ENCODE measurements around the gene MRPL44.
"Not testable (repeated sequence)": the region's sequence is repeated elsewhere in the genome, so short reads cannot be mapped to it uniquely, and the experiment has no call there.

Gene MRPL44

DNA sequence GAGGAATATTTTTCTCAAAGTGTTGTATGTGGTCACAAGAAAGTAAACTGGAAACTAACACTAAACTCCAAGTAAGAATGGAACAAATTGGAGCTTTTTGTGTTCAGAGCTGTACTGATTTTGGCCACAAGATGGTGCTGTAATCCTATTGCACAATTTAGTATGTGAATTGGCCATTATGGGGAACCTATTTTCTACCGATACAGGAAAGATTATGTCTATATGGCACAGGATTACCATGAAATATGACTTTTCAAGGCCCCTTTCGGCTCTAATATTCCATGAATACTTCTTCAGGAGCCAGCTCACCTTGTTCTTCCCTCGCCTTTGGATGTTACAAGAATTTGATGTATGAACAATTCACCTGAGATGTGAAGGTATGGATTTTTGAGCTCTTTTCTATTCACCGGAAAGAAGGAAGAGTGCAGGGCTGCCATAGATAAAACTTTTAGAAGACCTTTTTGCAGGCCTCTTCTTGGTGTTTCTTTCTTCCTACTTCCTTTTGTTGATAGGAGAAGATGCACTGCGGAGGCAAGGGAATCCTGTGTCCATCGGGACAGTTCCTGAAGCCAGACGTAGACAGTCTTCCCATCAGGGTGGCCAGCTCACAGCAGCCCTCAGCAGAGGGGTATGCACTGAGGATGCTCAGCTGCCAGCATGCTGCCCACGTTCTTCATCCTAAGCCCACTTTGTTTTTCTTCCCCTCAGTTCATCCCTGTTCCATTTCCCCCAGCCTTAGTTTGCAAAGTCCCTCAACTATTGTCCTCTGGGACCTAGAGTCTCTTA lies 13.3 kb downstream of the MRPL44 start:
- no peak for DNase-seq (ENCODE audit: low read depth, low spot score)

DNA sequence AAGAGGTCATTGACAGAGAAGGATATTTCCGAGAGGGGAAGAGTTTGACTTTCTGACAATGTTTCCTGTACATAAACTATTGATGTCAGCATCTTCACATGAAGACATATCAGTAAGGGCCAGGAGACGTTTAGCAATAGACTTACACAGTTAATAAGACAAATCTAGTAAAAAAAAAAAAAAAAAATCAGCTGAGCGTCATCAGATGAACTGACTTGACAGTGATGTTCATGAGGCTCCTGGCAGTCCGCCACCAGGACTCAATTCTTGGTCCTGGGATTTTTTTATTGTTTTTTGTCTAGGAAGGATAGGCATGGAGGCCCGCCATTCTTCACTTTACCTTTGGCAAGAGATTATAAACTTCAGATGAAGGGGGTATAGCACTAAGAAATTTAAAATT lies 14.5 kb downstream of the MRPL44 start:
- no peak for DNase-seq (ENCODE audit: low read depth, low spot score)

DNA sequence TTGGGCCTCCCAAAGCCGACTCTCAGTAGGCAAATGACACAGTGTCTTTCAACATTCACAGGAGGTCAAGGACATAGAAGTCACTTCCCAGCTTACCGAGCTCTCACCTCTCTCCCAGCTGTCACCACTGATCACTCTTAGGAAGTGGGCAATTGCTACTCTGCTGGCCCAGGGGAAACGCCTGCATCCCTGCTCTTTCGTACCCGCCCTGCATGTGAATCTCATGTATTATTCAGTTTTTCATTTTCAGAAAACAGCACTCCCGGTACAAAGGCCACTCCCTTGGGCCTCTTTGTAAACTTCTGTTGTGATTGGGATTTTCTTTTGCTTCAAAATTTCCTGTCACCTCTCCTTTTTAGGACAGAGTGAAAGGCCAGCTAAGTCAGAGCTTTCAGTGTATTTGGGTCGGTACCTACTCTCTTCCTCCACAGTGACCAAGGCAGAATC lies 15.4 kb downstream of the MRPL44 start:
- no peak for DNase-seq (ENCODE audit: low read depth, low spot score)

GRCh38 chr2:223973606-223974005 lies 16.3 kb downstream of the MRPL44 start:
- DNase-seq (ENCODE audit: low read depth, low spot score): no peak

DNA sequence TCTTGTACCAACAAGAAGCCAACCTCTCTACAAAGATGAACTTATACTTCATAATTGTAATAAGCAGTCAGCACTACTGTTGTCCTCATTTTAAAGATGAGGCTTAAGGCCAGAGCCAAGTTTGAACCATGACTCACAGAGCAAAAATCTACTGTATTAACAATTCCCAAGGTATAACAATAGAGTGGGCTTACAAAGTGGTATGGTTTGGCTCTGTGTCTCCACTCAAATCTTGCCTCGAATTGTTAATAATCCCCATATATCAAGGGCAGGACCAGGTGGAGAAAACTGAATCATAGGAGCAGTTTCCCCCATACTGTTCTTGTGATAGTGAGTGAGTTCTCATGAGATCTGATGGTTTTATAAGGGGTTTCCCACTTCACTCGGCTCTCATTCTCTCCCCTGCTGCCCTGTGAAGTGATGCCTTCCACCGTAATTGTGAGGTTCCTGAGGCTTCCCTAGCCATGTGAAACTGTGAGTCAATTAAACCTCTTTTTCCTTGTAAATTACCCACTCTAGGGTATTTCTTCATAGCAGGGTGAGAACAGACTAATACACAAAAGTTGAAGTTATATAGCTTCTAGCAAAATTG lies 19.5 kb downstream of the MRPL44 start:
- no peak for DNase-seq (ENCODE audit: low read depth, low spot score)

DNA sequence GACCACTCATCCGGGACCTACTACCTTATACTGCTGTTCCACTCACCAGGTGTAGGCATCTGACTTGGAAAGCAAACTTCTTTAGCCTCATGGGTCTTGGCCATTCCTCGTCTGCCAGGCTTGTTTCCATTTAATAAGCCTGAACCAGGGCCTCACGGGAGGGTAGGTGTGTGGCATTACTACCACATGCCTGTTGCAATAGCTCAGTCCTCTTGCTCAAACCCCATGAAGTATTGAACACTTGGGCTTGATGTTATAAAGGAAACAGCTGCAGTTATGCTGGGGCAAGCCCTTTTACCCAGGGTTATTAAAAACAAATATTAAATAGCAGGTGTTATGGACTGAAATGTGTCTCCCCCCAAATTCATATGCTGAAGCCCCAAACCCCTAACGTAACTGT lies 21.2 kb downstream of the MRPL44 start:
- no peak for DNase-seq (ENCODE audit: low read depth, low spot score)

DNA sequence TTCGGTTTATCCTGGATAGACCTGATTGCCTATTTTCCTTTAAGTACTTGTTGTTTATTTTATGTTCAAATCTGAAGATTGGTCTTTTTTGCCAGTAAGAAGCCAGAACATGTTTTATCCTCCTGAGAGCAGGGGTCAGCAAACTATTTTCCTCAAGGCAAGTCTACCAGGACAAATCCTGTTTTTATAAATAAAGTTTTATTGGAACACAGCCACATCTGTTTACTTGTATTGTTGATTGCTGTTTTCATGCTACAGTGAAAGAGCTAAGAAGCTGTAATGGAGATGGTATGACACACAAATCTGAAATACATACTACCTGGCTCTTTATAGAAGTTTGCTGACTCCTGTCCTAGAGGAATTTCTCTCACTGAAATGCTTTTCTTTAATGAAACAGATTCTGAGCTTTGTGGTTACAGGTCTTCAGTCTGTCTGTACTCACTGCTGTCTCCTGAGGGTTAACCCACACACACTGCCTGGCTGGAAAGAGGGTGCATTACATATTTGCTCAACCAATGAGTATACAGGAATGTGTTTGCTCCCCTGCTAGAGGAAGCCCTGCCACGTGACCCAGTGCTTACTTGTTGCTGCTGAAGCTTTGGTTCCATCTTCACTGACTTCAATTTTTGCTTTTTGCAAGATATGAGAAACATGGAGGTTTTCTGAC lies 22.6 kb downstream of the MRPL44 start:
- DNase-seq (ENCODE audit: low read depth, low spot score): no peak

DNA sequence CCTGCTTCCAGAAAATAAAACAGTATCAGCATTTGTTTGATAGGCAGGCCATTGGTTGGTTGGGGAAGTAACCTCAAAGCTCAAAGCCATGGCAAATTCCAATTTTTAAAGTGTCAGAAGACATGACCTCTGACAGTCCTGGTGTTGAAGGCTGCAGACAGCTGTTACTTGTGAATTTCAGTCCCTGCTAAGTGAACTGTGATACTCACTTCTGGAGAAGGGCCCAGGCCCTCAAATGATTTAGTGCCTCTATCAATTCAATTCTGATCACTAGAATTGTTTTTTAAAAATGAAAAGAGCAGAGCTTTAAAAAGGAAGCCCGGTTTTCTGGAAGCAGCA lies 23.1 kb downstream of the MRPL44 start:
- no peak for DNase-seq (ENCODE audit: low read depth, low spot score)

- no peak for DNase-seq (ENCODE audit: low read depth, low spot score)
Observed at GRCh38 chr2:223980803-223981202, 23.5 kb downstream of the MRPL44 start.

DNA sequence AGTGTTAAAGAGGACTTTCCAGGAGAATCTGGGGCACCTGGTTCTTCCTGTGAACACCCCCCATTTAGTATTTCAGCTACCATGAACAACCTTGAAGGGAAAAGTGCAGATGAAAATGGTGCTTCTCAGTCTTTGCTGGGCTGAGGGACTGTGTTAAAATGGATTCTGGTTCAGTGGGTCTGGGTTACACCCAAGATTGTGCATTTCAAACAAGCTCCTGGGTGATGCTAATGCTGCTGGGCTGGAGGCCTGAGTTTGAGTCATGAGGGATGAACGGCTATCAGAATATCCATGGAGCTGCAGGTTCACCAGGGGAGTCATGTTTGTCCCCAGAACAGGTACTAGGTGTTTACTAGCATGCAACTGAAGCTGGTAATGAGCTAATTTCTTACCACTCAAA lies 24.0 kb downstream of the MRPL44 start:
- DNase-seq (ENCODE audit: low read depth, low spot score): no peak

GRCh38 chr2:223989206-223989855 lies 32.1 kb downstream of the MRPL44 start:
- no peak for DNase-seq (ENCODE audit: low read depth, low spot score)

GRCh38 chr2:223989856-223990232 lies 32.6 kb downstream of the MRPL44 start:
- DNase-seq (ENCODE audit: low read depth, low spot score): no peak

DNA sequence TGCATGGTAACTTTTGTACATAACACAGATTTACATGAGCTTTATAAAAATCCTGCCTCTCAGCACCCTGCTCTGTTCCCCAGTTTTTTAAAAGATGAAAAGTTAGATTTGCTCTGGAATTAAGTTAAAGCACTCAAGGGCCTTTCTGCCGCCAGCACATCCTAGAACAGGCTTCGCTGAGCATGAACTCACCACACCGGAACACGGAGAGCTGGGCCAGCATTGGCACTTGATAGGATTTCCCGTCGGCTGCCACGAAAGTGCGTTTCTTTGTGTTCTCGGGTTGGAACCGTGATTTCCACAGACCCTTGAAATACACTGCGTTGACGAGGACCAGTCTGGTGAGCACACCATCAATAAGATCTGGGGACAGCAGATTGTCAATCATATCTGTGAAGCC lies 34.3 kb downstream of the MRPL44 start:
- DNase-seq (ENCODE audit: low read depth, low spot score): no peak

DNA sequence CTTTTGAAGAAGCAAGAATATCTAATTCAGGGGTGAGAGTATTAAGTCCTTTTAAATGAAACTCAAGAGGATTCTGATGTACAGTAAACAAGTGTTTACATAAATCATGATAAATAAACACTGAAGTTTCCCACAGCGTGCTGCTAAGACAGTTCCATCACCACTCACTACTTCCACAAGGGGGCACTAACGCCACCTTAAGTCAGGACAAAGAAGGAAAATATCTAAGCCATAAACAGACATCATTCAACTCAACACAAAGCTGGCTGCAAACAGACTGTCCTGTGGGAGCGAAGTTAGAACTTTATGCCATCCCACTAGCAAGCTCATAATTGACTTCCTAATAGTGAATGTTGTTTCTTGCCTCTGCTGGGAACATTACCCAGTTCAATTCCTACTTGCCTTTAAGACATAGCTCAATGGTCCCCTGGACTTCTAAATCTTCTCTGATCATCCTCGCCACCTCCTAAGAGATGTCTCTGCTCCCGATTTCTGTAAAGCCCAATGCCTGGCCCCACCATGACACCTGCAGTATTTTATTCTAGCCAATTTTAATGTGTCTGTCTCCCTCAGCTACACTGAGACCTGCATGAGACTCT lies 36.5 kb downstream of the MRPL44 start:
- peak; percentile 29 for DNase-seq (ENCODE audit: low read depth, low spot score)

- no peak for DNase-seq (ENCODE audit: low read depth, low spot score)
Observed at GRCh38 chr2:223994562-223995162, 37.4 kb downstream of the MRPL44 start.

- no peak for DNase-seq (ENCODE audit: low read depth, low spot score)
Observed at GRCh38 chr2:223995569-223995968, 38.3 kb downstream of the MRPL44 start.

DNA sequence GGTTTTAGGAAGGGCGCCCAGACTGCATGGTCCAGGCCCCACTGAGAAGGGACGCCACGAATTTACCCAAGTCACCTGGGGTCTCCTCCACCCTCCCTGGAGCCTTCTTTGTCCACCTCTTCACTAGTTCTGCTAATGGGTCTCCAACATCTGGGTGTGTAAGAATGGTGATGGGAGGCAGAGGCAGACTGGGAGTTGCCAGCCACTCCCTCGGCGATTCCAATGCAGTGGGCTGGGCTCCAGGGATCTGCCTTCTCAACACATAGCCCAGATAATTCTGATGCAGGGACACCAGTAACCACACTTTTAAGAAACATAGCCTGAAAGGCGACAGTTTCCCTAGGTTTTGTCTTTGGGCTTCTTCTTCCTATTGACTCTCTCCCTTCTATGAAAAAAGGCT lies 39.1 kb downstream of the MRPL44 start:
- no peak for DNase-seq (ENCODE audit: low read depth, low spot score)

- no peak for DNase-seq (ENCODE audit: low read depth, low spot score)
Observed at GRCh38 chr2:223997938-223998337, 40.7 kb downstream of the MRPL44 start.

DNA sequence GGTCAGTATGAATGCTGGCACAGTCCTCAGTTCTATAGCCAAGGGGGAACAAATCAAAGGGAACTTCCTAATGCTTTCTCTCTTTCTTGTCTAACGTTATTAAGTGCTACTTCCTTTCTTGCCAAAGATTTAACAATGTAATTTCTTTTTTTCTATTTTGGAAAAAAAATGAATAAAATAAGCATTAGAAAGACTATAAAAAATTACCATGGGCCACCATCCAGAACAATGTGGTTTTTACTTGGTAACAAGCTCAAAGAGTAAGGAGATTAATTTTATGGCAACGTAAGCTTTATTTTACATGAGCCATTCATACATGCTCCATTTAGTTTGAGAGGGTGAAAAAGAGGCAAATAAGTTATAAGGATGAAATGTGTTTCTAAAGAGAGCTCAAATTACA lies 41.7 kb downstream of the MRPL44 start:
- no peak for DNase-seq (ENCODE audit: low read depth, low spot score)

DNA sequence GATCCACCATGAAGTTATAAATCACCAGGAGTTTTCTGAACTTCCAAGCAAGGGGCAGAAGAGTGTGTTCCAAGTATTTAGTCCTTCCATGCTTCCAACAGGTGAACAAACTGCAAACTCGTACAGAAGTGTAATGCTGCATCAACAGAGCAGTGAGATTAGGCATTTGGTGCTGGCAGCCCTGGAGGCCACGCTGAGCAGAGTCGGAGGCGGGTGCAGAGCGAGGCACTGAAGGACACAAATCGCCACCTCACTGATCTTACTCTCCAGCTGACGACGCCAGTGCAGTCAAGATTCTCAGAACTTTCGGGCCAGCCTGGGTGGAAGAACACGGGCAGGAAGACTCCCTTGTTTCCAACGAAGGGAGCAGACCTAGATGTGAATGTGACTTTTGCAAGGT lies 42.6 kb downstream of the MRPL44 start:
- DNase-seq (ENCODE audit: low read depth, low spot score): no peak

DNA sequence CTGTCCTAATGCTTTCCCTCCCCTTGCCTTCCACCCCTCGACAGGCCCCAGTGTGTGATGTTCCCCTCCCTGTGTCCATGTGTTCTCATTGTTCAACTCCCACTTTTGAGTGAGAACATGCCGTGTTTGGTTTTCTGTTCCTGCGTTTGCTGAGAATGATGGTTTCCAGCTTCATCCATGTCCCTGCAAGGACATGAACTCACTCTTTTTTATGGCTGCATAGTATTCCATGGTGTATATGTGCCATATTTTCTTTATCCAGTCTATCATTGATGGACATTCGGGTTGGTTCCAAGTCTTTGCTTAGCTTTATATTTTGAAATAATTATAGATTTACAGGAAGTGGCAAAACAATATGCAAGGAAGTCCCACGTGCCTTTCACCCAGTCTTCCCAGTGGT lies 43.4 kb downstream of the MRPL44 start:
- DNase-seq (ENCODE audit: low read depth, low spot score): not testable (repeated sequence)

Data from brain pericyte (primary cell).